ENCODE data around the gene PRM1. TPM values are rescaled to one million over a fixed set of nuclear protein-coding genes. Genes with fewer than 3 reads are reported as not detected.
A peak's percentile ranks its signal among the peaks of the same experiment; 100 is the strongest.

PRM1 gene
- total and polyA plus RNA-seq, 2 of the 4 experiments (the other 2 are of a cell fraction): not detected

DNA sequence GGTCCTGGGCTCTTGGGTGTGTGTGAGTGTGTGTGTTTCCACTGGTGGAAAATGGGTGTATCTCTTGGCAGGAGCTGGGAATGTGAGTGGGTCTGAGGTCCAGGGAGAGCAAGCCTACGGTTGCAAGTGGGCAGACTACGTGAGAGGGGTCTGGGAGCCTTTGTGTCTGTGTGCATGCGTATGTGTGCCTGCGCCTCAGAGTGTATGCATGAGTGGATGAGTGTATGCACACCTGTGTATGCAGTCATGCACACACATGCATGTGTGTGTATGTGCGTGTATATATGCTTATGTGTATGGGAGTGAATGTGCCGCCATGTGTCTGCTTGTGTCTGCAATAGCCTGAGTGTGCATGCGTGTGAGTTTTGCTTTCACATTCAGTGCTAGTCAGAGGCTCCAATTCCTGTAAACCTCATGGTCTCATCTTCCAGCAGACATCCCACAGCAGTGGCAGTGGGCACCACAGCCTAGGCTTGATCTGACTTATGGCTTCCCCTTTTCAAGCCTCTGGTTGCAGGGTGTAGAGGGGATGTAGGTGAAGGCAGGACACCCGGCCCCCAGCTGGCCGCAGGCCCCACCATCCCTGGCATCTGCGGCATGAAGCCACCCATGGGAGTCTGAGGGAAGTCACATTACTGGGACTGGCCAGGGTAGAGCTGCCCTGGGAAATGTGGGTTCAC lies 44.4 kb upstream of the PRM1 start:
- WGBS, 2 experiments (ENCODE audit: extremely low coverage in 2 of 2, insufficient read length in 1 of 2): 100% methylated on average over 4 of the region's 10 CpGs; no CpG with 5 or more reads in 1 of the 2 experiments
- CTCF ChIA-PET: no interaction called here

More for the DNA sequence above, 44.4 kb upstream of the PRM1 start:
- Histone ChIP-seq H3K18ac (ENCODE audit: low read depth, low read length) (no peak overlapping the region), H4K8ac (ENCODE audit: low read depth in 2 of 2, low read length in 2 of 2) (peak overlapping the region in 1 of 2 experiments; percentile 56; a peak in 2 of 4 replicates), H2AK9ac (replicated peaks; ENCODE audit: low read depth, low read length, poor library complexity) (no peak overlapping the region), H3K27ac (ENCODE audit: insufficient read depth, low read length) (no peak overlapping the region), H3K4me2 (ENCODE audit: low read depth, low read length) (no peak overlapping the region), H3K9ac (ENCODE audit: low read depth, low read length) (no peak overlapping the region), H3K36me3 (ENCODE audit: control insufficient read depth, insufficient read depth, low read length) (no peaks in the 10 kb centered on the region), H2BK5ac (ENCODE audit: low read depth, low read length, poor library complexity, severe bottlenecking) (no peak overlapping the region), H2AFZ (replicated peaks; ENCODE audit: low read length, poor library complexity) (peak overlapping the region; percentile 34), H3K4ac (ENCODE audit: low read depth, low read length) (peak overlapping the region; percentile 60), H4K5ac (ENCODE audit: low read depth, low read length) (no peak overlapping the region; the same call in 1 of the 2 replicates), H2AK5ac (ENCODE audit: low read depth, low read length) (peak overlapping the region; percentile 68), H3K27me3 (ENCODE audit: control insufficient read depth, insufficient read depth, low read length) (no peaks in the 10 kb centered on the region), H3K9me1 (ENCODE audit: insufficient read depth, low read length) (peaks cover 14% of the 10 kb centered on the region), H3K23ac (ENCODE audit: low read depth, low read length) (no peak overlapping the region), H2BK15ac (ENCODE audit: low read depth, low read length) (peak overlapping the region; percentile 65; the same call in 2 of the 3 replicates), H2BK20ac (ENCODE audit: low read depth, low read length) (peak overlapping the region; percentile 13), H4K91ac (ENCODE audit: insufficient read depth, low read depth, low read length) (peak overlapping the region; percentile 58; the same call in 1 of the 2 replicates), H3K14ac (replicated peaks; ENCODE audit: low read depth, low read length) (peak overlapping the region; percentile 18), H3K56ac (ENCODE audit: extremely low read depth, insufficient read depth, low read length) (no peak overlapping the region), H3K9me3 (ENCODE audit: control insufficient read depth, insufficient read depth, low read length) (no peaks in the 10 kb centered on the region), H4K20me1 (ENCODE audit: insufficient read depth, low read length) (no peaks in the 10 kb centered on the region), H3K4me1 (ENCODE audit: control insufficient read depth, insufficient read depth, low read length) (peaks cover 24% of the 10 kb centered on the region), H2BK120ac (ENCODE audit: low read depth, low read length) (peak overlapping the region; percentile 50), H3K79me1 (ENCODE audit: low read depth in 1 of 2, low read length in 2 of 2) (no peaks in the 10 kb centered on the region; a peak in 1 of 4 replicates), H3K4me3 (ENCODE audit: insufficient read depth, low read depth, low read length) (no peak overlapping the region)
- POLR2A ChIA-PET (ENCODE audit: unreplicated experiment): no interaction called here
- ATAC-seq (ENCODE audit: low read depth) (no peak), DNase-seq (no peak)
- in situ Hi-C loops (cut with MboI; ENCODE audit: low sequenced_read_pairs) (no loop called here), dilution Hi-C loops (cut with HindIII; ENCODE audit: low sequenced_read_pairs, unreplicated experiment) (no loop called here), intact Hi-C loops (cut with micrococcal nuclease) (no loop called here)
- no TSS peak for BruUV-seq (replicated peaks)
- TF ChIP-seq MXI1 (IDR thresholded peaks at IDR 0.05; ENCODE audit: borderline replicate concordance, low read depth, low read length) (no peak), MAFK (IDR thresholded peaks at IDR 0.05; ENCODE audit: low read depth, low read length) (no peak), FOS (IDR thresholded peaks at IDR 0.05; ENCODE audit: low read depth, low read length) (no peak), RAD21 (IDR thresholded peaks at IDR 0.05; ENCODE audit: low read length) (no peak), CEBPB (IDR thresholded peaks at IDR 0.05; ENCODE audit: low read depth, low read length) (no peak), NFE2L2 (IDR thresholded peaks at IDR 0.05; ENCODE audit: low read depth, low read length) (no peak), POLR2A (IDR thresholded peaks at IDR 0.05; ENCODE audit: low read depth, low read length) (no peak), MAZ (IDR thresholded peaks at IDR 0.05; ENCODE audit: borderline replicate concordance, low read depth, low read length) (no peak), USF2 (IDR thresholded peaks at IDR 0.05; ENCODE audit: low read depth, low read length) (no peak), RFX5 (IDR thresholded peaks at IDR 0.05; ENCODE audit: low read depth, low read length) (no peak), ELK1 (IDR thresholded peaks at IDR 0.05; ENCODE audit: borderline replicate concordance, low read depth, low read length) (no peak), CTCF (conservative IDR thresholded peaks at IDR 0.05; ENCODE audit: low read depth, low read length) (no peak), CHD1 (IDR thresholded peaks at IDR 0.05; ENCODE audit: low read depth, low read length) (no peak), BHLHE40 (IDR thresholded peaks at IDR 0.05; ENCODE audit: low read depth, low read length) (no peak), SMC3 (IDR thresholded peaks at IDR 0.05; ENCODE audit: low read depth, low read length) (no peak), RCOR1 (IDR thresholded peaks at IDR 0.05; ENCODE audit: insufficient replicate concordance, low read length) (no peak)
